CD14-positive monocyte (primary cell): ENCODE measurements around the gene GNAZ. TPM values are rescaled to one million over a fixed set of nuclear protein-coding genes. Genes with fewer than 3 reads are reported as not detected.

ENCODE experiments used
- DNase-seq, 3 donors: peaks; one replicate each; pipeline ENCODE4 v3.0.0-alpha.2; 2011 to 2022
- H2AFZ ChIP-seq: 2 replicates; pipeline ENCODE4 v1.6.0; 2012; ENCODE audit warnings: mild to moderate bottlenecking, low read depth, low read length, inconsistent platforms; ENCODE audit not compliant: insufficient read depth, poor library complexity, severe bottlenecking
- H3K27ac ChIP-seq, 2 donors: 1 replicate in 1 of 2; 2 replicates in 1 of 2; pipeline ENCODE4 v1.5.1; 2012 to 2013; ENCODE audit warnings: low read length in 2 of 2, control low read depth in 1 of 2, inconsistent platforms in 1 of 2, low read depth in 1 of 2, mild to moderate bottlenecking in 1 of 2
- H3K27me3 ChIP-seq, 2 donors: one replicate each; pipeline versions ENCODE4 v1.6.0 to v1.6.1; 2011 to 2013; ENCODE audit warnings: low read length in 2 of 2; ENCODE audit not compliant: control insufficient read depth in 2 of 2, insufficient read depth in 2 of 2
- H3K36me3 ChIP-seq, 2 donors: replicated peaks in 1 of 2; 1 replicate in 1 of 2; 2 replicates in 1 of 2; pipeline versions ENCODE4 v1.5.1 to v1.6.1; 2012 to 2013; ENCODE audit warnings: low read length in 2 of 2, control low read depth in 1 of 2, inconsistent platforms in 1 of 2, mild to moderate bottlenecking in 1 of 2; ENCODE audit not compliant: insufficient read depth in 2 of 2, control insufficient read depth in 1 of 2
- H3K4me1 ChIP-seq, 2 donors: 1 replicate in 1 of 2; 2 replicates in 1 of 2; pipeline versions ENCODE4 v1.5.1 to v1.6.1; 2012 to 2013; ENCODE audit warnings: low read length in 2 of 2, control low read depth in 1 of 2, inconsistent platforms in 1 of 2, mild to moderate bottlenecking in 1 of 2, moderate library complexity in 1 of 2; ENCODE audit not compliant: insufficient read depth in 2 of 2, control insufficient read depth in 1 of 2
- H3K4me2 ChIP-seq: replicated peaks from 2 replicates; pipeline ENCODE3; 2012; ENCODE audit warnings: low read length, moderate library complexity, mild to moderate bottlenecking; ENCODE audit not compliant: poor library complexity, severe bottlenecking; ENCODE audit errors: extremely low read depth
- H3K4me3 ChIP-seq, 3 experiments: fragments of 200-600 bp in 1 of 3; sonication (generic) in 1 of 3; replicated peaks in 1 of 3; 1 replicate in 2 of 3; 2 replicates in 1 of 3; pipeline ENCODE4 v1.5.1; 2011 to 2013; ENCODE audit warnings: low read length in 3 of 3, mild to moderate bottlenecking in 3 of 3, control low read depth in 2 of 3, low read depth in 2 of 3, inconsistent platforms in 1 of 3, moderate library complexity in 1 of 3
- H3K79me2 ChIP-seq: 2 replicates; pipeline ENCODE4 v1.6.0; 2012; ENCODE audit warnings: mild to moderate bottlenecking, control low read depth, inconsistent platforms, low read length, moderate library complexity; ENCODE audit not compliant: insufficient read depth
- H3K9ac ChIP-seq: 2 replicates; pipeline ENCODE4 v1.6.0; 2017; ENCODE audit warnings: low read length, mild to moderate bottlenecking; ENCODE audit not compliant: insufficient read depth, poor library complexity, severe bottlenecking
- H3K9me3 ChIP-seq, 2 donors: replicated peaks in 1 of 2; 1 replicate in 1 of 2; 2 replicates in 1 of 2; pipeline versions ENCODE4 v1.5.1 to v1.6.1; 2012 to 2013; ENCODE audit warnings: low read length in 2 of 2, control low read depth in 1 of 2; ENCODE audit not compliant: control insufficient read depth in 1 of 2, insufficient read depth in 1 of 2
- H4K20me1 ChIP-seq: 2 replicates; pipeline ENCODE4 v1.6.0; 2012; ENCODE audit warnings: mild to moderate bottlenecking, low read length, control low read depth, moderate library complexity; ENCODE audit not compliant: insufficient read depth
- H3K27ac Mint-ChIP-seq, 7 donors: one replicate each; pipeline ENCODE4 v1.8.0; 2020; ENCODE audit warnings: mild to moderate bottlenecking in 7 of 7, mixed read lengths in 7 of 7, moderate library complexity in 6 of 7, inconsistent platforms in 2 of 7
- H3K27me3 Mint-ChIP-seq, 3 donors: one replicate each; pipeline ENCODE4 v1.8.0; 2021 to 2022; ENCODE audit warnings: low read depth in 3 of 3, mild to moderate bottlenecking in 3 of 3, mixed read lengths in 3 of 3, moderate library complexity in 3 of 3, inconsistent platforms in 1 of 3
- H3K36me3 Mint-ChIP-seq, 2 donors: one replicate each; pipeline ENCODE4 v1.8.0; 2020; ENCODE audit warnings: mixed read lengths in 2 of 2, inconsistent platforms in 1 of 2, mild to moderate bottlenecking in 1 of 2
- H3K4me1 Mint-ChIP-seq: one replicate; pipeline ENCODE4 v1.8.0; 2020; ENCODE audit warnings: mild to moderate bottlenecking, mixed read lengths
- H3K4me3 Mint-ChIP-seq, 2 donors: one replicate each; pipeline ENCODE4 v1.8.0; 2020; ENCODE audit warnings: mild to moderate bottlenecking in 2 of 2, mixed read lengths in 2 of 2, moderate library complexity in 1 of 2
- H3K9me3 Mint-ChIP-seq, 7 donors: one replicate each; pipeline ENCODE4 v1.8.0; 2020 to 2022; ENCODE audit warnings: mixed read lengths in 7 of 7, mild to moderate bottlenecking in 6 of 7, moderate library complexity in 6 of 7, inconsistent platforms in 2 of 7
- CTCF ChIP-seq: fragments of 200-600 bp; IDR thresholded peaks from one replicate; pipeline ENCODE4 v1.8.0; 2022; ENCODE audit warnings: antibody characterized with exemption, mild to moderate bottlenecking
- WGBS: methylation state at CpG from one replicate; pipeline ENCODE4 v1.1.5; 2013; ENCODE audit warnings: missing lambda C conversion rate; ENCODE audit not compliant: insufficient coverage; 5-methylcytosine and 5-hydroxymethylcytosine counted together
- intact Hi-C, 2 donors: fragments of 100-400 bp; cut with micrococcal nuclease; formaldehyde crosslinking; loops; one replicate each; pipeline versions ENCODE4 v1.15.0 to v1.15.1; 2023
- polyA plus RNA-seq, 3 donors: library from polyadenylated mRNA; depleted of rRNA in 1 of 3; unstranded in 2 of 3; stranded (reverse) in 1 of 3; fragments of 300-500 nt in 2 of 3; fragments of >200 nt in 1 of 3; fragmentation: Illumina TruSeq in 2 of 3; gene quantifications; 1 replicate in 2 of 3; 2 replicates in 1 of 3; pipeline ENCODE4 v1.2.3, GENCODE V29; 2012 to 2021

The GNAZ gene
- polyA plus RNA-seq, 3 donors, result 0.04 to 0.05 TPM; not detected in 1

GRCh38 chr22:23129149-23129548 is 58.8 kb downstream of the GNAZ start:
- WGBS, result 74% methylated on average over 7 of the region's 10 CpGs
- no peak for DNase-seq
- Histone ChIP-seq H3K27me3 (no peaks in the 10 kb centered on the region), H3K27ac (no peak overlapping the region), H3K4me1 (no peaks in the 10 kb centered on the region), H3K79me2 (no peaks in the 10 kb centered on the region), H3K36me3 (no peaks in the 10 kb centered on the region), H3K9me3 (no peaks in the 10 kb centered on the region), H3K4me3 (no peak overlapping the region), H3K4me2 (no peak overlapping the region), H4K20me1 (no peaks in the 10 kb centered on the region), H2AFZ (no peak overlapping the region), H3K9ac (no peak overlapping the region)
- H3K36me3 Mint-ChIP-seq, result no peaks in the 10 kb centered on the region
- peaks cover 0 to 8% (median 6%) of the 10 kb centered on the region in 3 donors for H3K27me3 Mint-ChIP-seq
- no peak overlapping the region for H3K4me3 Mint-ChIP-seq
- H3K27ac Mint-ChIP-seq, result no peak overlapping the region
- H3K4me1 Mint-ChIP-seq, result peaks cover 2% of the 10 kb centered on the region
- intact Hi-C loops, result loop anchor here (2.0 to 5.0 kb wide), 2 partner anchors 167 to 170 kb away; no protein-coding TSS in a partner anchor
- no peaks in the 10 kb centered on the region for H3K9me3 Mint-ChIP-seq
- TF ChIP-seq CTCF, result no peak

GRCh38 chr22:23130697-23131096 is 60.4 kb downstream of the GNAZ start:
- Histone ChIP-seq H3K36me3 (no peaks in the 10 kb centered on the region), H3K27me3 (no peaks in the 10 kb centered on the region), H3K27ac (no peak overlapping the region), H4K20me1 (no peaks in the 10 kb centered on the region), H3K9ac (no peak overlapping the region), H3K79me2 (no peaks in the 10 kb centered on the region), H3K9me3 (no peaks in the 10 kb centered on the region), H3K4me1 (no peaks in the 10 kb centered on the region), H3K4me3 (no peak overlapping the region), H2AFZ (no peak overlapping the region), H3K4me2 (no peak overlapping the region)
- DNase-seq, result no peak
- H3K36me3 Mint-ChIP-seq, result no peaks in the 10 kb centered on the region
- H3K27ac Mint-ChIP-seq, result no peak overlapping the region
- intact Hi-C loops, result no loop called here
- no peak overlapping the region for H3K4me3 Mint-ChIP-seq
- TF ChIP-seq CTCF, result no peak
- WGBS, result 94% methylated on average over 3 of the region's 3 CpGs
- peaks cover 2% of the 10 kb centered on the region for H3K4me1 Mint-ChIP-seq
- H3K9me3 Mint-ChIP-seq, result no peaks in the 10 kb centered on the region
- peaks cover 0 to 7% (median 5%) of the 10 kb centered on the region in 3 donors for H3K27me3 Mint-ChIP-seq
